Putamen (tissue), 1 donor: ENCODE data around the gene AFF3.

Experiments
- DNase-seq: peaks from one replicate; pipeline ENCODE4 v3.0.0-alpha.2; 2016; ENCODE audit warnings: low spot score

The AFF3 gene

DNA sequence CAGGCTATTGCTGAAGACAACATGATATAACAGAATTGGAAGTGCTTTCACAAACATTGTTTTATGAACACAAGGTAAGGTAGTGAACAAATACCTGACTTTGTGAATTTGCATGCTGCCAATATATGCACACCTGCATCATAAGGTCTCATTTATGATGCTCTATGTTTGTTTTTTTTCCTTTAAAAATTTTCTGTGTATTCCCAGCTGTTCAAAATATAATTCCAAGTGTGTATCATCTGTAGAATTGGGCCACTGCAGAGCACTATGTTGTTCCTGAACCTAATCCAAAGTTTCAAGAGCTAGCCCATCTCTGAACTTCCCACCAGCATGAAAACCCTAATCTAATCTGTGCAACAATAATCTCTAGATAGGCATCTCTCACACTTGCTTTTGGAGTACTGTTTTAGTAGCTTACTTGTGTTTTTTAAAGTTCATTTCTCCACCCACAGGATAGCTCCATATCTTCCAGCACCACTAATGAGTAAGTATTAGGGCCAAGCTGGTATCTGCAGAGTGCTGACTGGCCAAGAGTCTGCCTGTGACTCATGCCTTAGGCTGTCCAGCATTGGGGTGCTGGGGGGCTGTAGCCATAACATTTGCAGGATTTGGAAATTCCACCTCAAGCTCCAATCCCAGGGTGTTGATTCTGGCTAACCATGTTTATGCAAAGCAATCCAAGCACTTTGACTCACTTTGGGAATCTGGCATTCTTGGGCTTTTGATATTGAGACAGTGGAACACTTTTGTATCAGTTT is 444.4 kb downstream of the AFF3 start:
- DNase-seq, result no peak

DNA sequence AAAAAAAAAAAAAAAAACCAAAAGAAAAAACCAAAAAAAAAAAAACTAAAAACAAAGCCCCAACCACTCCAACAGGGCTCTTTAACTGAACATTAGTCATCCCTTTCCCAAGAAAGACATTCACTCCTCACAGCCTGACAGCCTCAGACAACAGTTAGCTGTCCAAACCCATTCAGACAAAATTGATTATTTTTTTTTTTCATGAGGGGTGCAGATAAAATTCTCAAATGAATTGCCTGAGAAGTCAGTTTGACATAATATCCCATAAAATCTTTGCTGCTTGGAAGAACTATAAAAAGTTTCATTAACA is 446.5 kb downstream of the AFF3 start:
- no peak for DNase-seq

DNA sequence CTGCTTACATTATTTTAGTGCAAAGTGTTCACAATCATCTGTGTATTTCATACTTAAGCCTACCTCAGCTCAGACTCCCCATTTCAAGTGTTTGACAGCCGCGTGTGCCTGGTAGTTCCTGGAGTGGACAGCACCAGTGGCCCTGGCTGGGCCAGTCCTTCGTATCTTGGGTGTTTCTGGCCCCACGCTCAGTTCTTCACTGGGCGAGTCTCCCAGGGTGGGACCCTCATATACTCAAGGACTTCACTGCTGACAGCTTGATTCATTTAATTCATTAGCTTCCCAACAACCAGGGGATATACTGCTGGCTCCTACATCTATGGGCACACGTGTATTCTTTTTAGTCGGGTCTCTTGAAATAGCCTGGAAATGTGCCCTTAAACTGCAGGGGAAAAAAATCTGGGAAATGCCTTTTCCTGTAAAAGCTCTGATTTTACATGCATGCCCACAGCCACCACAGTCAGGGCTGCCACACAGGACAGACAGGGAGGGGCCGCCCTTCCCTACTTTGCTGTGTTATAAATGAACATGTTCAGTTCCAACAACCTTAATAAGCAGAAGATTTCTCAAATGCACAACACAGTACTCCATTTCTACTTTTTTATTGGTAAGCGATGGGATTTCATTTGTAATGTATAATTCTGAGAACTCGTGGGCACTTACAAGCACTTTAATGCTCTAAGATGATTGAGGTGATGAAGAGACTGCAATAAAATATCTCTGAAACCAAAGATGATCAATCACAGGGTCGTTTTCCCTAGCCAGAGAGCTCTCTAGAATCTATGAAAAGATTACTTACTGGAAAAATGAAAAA is 447.1 kb downstream of the AFF3 start:
- DNase-seq, result no peak

DNA sequence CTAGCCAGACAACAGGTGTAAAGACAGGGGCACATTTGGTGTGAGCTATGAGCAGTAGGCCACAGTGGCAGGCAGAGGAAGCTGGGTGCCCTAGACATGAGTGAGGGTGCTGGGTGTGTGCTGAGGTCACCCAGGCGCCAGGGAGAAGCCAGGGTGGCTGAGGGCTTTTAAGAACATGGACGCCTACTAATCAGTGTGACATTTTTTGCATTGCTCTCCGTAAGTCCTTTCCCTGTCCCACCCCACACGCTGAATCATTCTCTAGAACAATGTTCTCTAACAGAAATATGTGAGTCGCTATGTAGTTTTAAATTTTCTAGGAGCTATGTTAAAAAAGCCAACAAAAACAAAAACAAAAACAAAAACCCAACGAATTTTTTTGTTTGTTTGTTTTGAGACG is 448.1 kb downstream of the AFF3 start:
- no peak for DNase-seq

DNA sequence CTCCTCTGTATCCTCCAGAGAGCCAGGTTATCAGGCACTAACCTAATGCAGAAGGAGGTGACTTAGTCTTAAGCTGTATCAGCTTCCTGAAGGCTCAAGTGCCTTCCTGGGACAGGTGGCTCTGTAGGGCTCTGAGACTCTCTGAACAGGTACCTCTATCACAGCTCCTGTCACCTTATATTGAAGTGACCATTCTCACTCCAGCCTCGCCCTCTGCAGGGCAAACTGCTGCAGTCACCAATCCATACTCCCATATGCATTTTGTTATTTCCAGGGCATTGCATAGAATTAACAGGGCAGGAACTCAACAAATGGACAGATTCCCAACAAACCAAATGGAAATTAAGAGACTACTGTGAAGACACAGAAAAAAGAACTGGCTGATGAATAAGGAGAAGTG is 449.6 kb downstream of the AFF3 start:
- DNase-seq, result no peak

DNA sequence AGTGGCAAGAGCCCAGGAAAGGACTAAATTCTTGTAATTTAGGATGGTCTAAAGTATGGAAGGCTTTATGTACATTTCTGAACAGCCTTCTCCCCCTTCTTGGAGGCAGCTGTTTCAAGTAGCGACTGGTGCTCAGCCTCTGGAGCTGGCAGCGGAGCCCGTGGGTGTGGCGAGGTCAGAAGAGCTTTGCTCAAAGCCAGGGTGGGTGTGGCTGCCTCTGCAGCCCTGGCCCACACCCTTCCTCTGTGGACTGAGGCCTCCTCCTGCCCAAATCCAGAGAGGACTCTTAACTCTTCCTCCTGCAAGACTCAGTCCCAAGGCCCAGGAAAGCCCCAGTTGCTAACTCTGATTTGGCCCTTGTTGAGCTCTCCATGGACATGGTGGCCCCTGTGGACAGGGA is 450.5 kb downstream of the AFF3 start:
- DNase-seq, result no peak

DNA sequence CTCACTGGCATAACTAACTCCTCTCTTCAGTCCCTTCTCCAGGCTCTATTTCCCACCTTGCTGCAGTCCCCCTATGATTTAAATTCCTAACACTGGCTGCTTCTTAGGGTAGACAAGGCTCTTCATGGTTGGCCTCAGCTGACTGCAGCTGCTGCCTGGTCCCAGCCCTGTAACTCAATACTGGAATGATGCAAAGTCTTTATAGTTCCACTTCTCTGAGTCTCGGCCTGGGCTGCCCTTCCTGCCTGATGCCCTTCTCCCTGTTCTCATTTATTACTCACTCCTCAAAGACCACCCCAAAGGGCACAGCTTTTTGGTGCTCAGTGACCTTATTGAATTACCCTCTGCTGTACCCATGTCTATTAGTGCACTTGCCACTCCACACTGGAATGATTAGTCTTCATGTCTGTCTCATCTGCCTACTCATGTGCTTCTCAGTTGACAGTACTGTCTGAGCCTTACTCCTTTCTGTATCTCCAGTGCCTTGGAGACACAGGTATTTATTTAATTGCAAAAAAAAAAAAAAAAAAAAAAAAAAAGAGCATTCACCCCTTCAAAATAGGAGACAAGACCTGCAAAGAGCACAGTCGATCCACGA is 453.1 kb downstream of the AFF3 start:
- DNase-seq, result no peak

DNA sequence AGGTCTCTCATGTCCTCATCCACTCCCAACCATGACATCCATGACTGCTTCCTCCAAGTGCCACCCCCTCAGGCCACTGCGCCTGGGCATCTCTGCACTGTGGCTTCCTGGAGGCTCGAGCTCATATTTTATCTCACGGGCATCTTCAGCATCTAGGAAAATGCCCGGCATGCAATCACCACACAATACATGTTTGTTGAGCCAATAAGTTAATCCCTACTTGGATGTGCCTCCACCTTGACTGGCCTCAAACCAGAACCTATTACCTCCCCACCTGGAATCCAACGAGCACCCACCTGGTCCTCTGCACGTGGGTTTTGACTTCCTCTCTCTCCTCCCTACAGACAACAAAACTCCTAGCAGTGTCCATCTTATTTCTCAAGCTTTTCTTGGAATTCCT is 453.7 kb downstream of the AFF3 start:
- DNase-seq, result no peak

DNA sequence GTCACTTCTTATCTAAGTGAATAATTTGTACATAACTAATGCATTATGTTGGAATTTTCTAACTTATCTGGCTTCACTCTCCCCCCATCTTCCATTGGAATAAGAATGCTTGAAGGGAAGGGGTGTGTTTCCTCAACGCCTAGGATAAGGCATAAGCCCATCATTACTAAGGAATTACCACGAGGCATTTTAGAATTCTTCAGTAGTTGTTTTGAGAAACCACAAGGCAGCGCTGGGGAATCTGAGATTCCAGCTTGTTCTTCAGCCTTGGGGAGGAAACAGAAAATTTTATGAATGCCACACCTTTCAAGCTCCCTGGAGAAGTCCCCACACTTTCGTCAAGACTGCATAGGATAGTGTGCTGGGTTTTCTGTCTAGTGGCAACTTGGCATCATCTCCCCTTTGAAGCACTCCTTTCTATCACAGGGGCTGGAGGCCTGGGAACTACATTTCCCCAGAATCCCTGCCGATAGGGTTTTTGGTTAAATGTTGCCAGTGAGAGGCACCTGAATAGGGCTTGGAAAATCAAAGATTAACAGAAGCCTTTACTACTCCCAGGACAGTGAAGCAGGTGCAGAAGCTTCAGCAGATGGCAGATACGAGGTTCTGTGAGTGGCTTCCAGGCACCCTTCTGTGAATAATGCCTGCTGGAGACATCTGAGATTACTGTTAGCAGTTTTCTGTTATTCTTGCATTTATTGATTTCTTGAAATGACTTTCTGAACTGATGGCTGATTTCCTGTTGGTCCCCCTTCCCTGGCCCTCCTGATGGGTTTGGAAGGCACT is 459.9 kb downstream of the AFF3 start:
- no peak for DNase-seq

DNA sequence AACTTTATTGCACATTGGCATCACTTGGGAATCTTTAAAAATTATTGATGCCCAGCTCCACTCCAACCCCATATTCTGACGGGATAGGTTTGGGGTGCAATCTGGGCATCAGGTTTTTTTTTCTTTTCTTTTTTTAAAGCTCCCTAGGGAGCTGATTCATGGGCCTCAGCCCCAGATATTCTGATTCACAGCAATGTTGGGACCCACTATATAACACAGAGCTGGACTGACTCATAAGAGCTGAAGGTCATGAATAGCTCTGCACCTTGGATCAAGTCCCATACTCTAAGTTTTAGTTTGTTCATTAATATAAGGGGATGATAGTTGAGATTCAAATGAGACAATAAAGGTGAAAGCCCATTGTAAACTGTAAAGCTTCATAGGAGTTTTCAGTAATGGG is 461.4 kb downstream of the AFF3 start:
- DNase-seq, result no peak

DNA sequence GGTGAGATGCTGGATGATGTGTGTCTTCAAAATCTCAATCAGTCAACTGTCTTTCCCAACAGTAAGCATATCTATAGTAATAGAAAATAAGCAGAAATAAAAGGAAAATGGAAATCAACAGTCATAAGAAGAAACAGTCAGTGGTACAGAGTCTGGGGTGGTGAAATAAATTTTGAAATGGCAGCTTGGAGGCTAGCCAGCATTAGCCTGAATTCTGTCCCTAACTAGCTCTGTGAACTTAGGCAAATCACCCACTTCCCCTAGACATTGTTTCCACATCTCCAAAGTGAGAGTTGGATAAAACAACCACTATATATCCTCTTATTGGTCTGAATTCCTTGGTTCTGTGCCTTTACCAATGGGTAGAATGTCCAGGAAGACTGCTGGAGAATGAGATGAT is 462.9 kb downstream of the AFF3 start:
- no peak for DNase-seq

DNA sequence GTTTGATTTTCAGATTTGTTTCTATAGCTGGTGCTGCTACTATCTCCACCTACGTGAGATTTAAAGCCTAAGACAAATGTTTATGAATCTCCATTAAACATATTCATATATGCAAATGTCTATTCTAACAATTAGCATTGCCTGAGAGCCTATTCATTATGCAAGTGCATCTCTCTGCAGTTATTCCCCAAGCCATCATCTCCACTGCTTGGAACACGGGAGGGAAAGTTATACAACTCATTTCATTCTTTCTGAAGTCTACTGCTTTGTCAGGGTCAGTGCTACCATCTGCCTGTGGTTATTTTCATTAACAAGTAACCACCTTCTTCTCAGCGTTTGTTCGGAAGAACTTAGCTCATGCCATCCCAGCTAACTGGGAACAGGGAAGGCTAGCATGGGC is 463.8 kb downstream of the AFF3 start:
- DNase-seq, result no peak

DNA sequence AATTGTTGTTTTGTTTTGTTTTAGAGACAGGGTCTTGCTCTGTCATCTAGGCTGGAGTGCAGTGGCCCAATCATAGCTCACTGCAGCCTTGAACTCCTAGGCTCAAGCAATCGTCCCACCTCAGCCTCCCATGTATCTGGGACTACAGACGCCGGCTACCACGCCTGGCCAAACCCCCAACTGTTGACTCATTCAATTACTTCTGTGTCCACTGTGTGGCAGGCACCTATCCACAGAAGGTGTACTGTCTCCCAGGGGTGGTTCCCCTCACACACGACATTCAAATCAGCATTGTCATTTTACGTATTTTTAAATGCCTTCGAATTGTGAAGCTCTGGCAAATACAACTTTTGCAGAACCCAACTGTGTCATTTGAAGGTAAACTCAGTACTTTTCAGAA is 464.6 kb downstream of the AFF3 start:
- no peak for DNase-seq

DNA sequence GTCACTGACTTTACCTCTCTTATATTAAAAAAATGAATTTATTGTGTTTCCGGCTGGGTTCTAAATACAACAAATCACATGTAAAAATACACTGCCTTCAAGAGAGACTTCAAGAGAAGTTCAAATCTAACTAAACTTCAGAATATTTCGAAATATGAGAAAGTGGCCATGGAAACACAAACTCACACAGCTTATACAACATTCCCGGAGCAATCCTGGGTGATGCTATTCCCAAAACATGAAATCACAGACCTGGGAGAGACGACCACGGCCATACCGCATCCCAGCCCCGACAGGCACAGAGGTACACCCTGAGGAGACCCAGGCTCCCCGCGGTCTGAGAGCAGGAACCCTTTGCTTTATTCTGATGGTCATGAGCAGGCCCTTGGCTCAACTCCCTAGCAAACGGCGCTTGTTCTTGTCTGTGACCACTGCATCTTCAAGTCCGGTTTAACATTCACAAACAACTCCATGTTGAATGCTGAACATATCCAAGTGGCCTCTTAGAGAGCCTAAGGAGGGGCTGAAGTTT is 467.2 kb downstream of the AFF3 start:
- no peak for DNase-seq

DNA sequence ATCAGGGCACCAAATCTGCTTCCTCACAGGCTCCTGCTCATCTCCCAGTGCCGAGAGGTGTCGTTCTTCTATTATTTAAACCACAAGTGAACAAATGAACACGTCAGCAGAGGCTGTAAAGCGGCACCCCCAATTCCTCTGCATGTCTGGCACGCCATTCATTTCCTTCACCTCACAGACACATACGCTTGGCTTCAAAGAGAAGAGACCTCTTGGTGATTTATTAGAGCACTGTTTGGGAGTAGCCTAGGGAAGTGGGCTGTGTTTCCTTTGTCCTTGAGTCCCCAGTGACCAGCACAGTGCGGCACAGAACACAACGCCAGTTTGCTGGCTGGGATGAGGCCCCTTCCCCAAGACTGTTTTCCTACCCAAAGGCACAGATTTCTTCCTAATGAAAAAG is 468.3 kb downstream of the AFF3 start:
- no peak for DNase-seq

DNA sequence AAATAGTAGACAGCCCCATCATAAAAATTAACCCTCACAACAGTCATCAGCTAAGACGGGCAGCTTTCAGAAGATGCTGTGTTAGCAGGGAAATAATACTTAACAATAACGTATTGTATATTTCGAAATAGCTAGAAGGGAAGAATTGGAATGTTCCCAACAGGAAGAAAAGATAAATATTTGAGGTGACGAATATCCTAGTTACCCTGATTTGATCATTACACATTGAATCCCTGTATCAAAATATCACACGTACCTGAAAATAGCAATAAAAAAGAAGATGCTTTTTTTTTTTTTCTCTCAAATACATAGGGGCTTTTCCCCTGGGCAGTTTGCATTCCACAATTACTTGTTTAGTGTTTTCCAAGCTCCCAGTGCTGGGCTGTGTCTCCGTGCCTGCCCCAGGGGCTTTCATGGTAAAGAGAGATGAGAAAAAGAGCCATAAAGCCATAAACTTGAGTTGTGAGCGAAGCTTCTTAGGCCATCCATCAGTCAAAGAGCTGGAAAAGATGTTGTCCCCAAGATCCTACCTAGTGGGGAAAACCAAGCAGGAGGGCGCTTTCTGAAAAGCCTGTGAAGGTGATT is 469.5 kb downstream of the AFF3 start:
- DNase-seq, result no peak

DNA sequence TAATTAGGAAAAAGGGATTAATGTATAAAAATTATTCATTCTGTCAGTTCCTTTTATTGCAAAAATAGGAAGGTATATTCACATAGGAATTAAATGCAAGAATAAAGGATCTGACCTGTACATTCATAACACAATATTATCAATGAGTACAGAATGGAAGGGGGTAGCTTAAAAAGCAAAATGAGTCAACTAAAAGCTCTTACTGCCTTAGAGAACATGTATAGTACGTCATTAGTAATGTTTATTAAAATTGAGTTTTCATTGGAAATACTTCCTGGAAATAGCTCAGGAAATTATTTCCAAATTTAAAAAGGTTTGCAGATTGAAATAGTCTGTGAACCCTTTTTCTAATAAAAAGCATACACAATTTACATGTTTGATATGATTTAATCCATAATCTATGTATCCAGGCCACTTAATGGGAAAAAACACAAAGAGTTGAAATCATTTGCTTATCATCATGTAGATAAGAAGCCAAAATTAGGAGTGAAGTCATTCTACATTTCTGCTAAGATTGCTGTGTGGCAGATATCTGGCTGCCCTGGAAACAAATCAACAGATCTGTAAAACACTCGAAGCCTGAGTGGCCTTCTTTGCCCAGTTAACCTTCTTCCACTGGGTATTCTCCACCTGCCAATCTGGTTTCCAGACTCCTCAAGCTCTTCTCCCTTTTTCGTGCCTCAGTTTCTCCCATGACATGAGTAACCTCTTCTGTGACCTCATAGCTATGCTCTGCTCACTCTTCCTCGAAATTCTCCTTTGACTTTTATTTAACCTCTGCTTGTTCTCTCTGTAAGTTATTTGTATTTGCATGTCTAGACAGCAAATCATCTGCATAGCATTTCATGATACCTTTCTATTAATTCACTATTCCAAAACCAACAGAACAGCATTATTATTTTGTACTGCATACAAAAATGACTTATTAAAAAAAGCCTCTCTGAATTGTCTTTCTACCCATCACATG is 471.3 kb downstream of the AFF3 start:
- no peak for DNase-seq

DNA sequence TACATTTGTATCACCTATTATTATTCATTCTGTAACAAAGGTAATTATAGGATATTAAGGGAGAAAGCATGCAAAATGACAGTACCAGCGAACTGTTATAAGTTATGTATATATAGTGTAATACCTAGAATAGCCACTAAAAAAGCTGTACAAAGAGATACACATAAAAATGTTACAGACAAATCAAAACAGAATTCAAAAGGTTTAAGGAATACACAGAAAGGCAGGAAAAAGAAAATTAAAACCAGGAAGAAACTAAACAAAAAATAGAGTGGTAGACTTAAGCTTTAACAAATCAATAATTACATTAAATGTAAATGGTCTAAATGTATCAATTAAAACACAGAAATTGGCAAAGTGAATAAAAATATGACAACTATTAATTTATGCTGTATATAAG is 476.1 kb downstream of the AFF3 start:
- no peak for DNase-seq

DNA sequence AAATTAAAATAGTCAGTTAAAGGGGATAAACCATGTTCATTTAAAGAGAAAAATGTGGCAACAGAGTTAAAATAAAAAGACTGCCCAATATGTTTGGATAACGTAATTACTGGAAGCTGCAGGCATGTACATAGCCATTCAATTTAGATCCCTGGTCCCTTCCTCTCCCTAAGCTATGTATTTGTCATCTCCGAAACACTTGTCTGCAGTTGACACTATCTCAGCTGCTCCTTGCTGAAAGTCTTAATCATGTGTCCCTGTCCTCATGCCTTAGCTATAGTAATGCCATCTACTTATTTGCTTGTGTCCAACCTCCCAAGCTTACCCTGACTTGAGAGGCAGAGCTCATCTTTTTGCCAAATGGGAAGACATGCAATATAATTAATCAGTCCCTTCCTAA is 478.7 kb downstream of the AFF3 start:
- no peak for DNase-seq

DNA sequence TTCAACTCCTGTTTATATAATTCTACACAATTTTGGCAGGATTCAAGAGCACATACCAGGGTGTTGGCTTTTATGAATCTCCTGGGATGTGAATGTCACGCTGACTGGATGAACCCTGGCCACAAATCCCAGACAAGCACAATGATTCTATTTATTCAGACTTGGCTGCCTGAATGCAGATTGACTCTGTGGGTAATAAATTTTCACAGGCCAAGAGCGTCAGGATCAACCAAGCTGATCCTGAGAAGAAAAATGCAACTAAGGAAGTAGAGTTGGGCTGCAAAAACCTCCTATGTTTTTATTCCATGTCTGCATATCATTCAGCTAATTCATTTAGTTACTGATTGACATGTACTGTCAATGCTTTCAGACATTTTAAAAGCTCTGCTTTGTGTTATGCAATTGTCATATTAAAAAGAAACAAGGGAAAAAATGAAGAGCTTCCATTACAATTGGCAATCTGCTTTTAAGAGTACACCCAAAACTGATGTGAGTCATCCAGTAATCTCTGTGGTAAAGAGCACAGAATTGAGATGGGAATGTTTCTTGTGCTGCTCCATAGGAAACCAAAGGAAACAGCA is 479.5 kb downstream of the AFF3 start:
- peak; percentile 55 for DNase-seq
